Measurements from ENCODE around the gene RARG.

Gene RARG

DNA sequence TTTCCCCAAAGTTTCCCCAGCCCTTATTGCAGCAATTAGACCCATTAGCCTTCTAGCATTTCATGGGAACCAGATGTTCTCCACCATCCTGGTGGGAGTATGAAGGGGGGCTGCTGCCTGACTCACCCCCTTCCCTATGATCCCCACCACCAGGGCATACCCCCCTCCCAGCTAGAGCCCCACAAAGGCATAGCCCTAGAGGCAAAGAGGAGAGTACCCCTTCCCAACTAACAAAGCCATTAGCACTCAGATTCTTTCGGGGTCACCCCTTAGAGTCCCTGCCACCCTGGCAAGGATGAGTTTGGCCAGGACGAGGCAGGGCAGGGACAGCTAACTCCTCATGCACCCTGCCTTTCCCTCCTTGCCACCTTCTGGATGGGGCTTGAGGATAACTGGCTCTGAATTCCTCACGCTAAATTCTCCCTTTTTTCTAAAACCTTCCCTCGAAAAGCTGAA, 9.2 kb downstream of the RARG start:
- no peak for FAIRE-seq

GRCh38 chr12:53222170-53222721, 9.8 kb downstream of the RARG start:
- FAIRE-seq = no peak

GRCh38 chr12:53221203-53222080, 10.6 kb downstream of the RARG start:
- FAIRE-seq = no peak

DNA sequence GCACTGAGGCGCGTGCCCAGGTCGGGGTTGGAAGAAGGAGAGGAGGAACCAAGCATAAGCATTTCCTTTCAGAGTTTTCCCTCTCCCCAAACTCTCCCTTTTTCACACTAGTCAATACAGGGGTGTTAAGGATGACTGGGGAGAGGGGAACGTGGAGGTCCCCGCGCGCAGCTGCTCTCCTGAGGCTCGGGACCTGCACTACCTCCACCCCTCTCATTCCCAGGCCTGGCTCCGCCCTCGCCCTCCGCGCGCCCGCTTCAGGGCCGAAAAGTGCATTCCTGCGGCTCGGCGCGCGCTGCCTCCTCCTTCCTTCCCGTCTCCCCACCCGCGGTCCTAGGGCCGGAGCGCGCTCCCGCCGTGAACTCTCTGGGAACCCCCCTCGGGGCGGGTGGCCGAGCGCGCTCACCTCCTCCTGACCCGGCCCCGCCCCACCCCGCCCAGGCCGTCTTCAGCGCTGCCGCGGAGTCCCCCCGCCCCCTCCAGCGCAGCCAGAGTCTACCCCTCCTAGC, 11.3 kb downstream of the RARG start:
- FAIRE-seq = no peak

DNA sequence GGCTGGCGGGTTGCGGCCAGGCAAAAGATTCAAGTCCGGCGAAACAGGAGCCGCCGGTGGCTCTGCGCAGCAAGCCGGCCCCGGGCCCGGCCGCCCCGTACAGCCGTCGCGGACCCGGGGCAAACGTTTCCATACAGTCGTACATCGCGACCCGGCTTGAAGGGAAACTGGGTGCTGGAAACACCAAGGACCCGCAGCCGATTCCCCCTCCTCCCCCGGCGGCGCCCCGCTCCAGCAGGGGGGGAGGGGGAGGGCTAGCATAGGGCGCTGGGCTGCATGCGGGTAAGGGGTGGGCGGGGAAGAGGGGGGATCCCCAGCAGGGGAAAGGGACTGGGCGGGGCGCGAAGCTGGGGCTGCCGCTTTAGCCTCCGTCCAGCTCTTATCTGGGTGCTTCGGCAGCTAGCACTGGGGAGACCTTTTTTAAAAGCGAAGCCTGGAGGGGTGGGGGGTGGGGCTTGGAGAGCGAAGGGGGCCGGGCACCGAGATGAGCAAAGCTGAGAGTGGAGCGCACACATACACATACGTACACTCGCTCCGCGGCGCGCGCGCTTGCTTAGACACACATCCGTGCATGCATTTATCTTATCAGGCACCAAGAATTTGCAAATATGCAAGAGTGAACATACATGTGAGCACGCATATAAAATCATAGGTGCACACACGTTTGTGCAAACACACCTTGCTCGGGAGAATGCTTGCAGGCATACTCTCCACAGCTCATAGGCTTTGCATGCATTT, 11.9 kb downstream of the RARG start:
- no peak for FAIRE-seq

GRCh38 chr12:53219292-53219955, 12.6 kb downstream of the RARG start:
- FAIRE-seq = no peak

- FAIRE-seq = no peak
Observed at GRCh38 chr12:53218551-53219291, 13.3 kb downstream of the RARG start.

DNA sequence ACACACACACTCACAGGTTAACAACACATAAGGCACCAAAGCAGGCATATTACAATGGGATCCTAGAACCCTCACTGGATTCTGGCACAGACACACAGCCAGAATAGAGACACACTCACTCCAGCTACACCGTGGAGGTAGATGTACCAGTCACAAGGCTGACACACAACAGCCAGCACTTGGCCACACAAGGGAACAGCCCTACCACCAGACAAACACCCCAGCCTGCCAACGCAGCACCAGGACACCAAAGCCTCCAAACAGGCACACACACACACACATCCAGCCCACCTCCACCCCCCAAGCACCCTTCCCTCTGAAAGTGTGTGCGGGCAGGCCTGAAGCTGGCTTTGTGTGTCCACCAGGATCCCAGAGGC, 14.1 kb downstream of the RARG start:
- no peak for FAIRE-seq

DNA sequence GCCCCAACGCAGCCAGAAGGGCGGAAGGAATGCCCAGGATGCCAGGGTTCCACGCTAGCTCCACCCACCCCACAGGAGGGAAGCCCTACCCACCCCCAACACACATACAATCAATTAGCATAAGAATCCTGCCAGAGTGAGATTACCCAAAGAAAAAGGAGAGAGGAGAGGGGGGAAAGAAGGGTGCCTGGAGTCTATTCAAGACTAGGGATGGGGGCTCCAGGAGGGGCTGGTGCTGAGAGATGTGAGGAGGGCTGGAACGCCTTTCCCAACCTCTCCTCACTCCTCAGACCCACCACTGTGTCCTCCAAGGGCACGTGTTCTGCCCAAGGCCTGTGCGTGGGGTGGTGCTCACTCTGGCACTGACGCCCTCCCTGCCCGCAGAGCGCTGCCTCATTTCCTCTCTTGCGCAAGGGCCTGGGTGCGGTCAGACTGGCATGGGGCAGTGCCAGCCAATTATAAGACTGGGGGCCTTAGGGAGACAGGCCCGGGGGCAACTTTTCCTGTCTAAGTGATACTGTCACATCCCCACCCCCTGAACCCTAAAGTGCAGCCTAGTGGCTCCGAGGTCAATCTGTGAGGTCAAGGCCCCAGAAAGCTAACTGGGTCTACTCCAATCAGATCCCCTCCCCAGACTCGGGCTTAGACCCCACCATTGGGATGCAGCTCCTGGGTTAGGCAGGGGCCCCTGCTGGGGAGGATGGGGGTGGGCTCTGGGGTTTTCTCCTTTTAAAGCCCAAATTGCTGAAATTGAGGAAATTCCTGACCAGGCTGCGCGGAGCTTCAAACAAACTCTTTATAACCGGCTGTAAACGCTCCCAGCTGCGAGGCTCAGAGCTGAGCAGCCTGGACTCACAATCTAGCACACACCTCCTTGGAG, 14.7 kb downstream of the RARG start:
- no peak for FAIRE-seq

DNA sequence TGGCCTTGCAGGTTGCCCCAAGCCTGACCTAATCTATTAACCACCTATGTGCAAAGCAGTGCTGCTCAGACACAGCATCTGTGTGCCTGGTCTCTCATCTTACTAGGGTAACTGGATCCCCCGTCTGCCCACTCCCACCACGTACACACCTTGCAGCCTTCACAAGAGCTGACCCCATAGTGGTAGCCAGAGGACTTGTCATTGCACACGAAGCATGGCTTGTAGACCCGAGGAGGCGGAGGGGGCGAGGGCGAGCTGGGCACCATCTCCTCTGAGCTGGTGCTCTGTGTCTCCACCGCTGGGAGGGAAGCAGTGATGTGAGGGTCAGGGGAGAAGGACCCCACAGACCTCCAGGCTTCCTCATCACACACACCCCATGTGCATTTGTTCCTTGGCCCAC, 16.5 kb downstream of the RARG start:
- FAIRE-seq = no peak

DNA sequence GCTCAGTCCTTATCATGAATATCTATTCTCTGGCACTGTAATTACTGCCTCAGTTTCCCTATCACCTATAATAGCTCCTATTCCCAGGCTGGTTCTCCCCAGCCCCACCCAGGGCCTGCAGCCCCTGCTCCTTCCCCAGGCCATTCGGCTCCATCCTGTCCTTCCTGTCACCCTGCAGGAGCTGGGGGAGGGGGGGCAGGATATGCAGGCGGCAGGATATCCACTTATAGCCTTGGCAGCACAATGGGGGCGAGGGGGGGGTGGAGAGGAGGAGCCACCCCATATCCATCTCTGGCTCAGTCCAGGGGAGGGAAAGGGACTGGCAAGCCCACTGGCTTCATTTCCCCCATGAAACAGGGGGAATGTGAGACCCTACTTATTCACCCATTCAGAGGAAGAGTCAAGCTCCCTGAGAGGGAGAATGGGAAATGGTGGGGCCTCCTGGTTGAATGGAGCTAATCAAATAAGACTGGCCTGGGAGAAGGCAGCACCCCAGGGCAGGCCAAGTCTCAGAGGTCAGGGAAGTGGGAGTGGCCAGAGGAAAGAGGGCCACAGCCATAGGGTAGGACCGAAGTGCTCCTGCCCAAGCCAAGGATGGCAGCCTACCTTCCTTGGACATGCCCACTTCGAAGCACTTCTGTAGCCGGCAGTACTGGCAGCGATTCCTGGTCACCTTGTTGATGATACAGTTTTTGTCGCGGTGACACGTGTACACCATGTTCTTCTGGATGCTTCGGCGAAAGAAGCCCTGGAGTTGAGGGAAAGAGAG, 17.1 kb downstream of the RARG start:
- no peak for FAIRE-seq

DNA sequence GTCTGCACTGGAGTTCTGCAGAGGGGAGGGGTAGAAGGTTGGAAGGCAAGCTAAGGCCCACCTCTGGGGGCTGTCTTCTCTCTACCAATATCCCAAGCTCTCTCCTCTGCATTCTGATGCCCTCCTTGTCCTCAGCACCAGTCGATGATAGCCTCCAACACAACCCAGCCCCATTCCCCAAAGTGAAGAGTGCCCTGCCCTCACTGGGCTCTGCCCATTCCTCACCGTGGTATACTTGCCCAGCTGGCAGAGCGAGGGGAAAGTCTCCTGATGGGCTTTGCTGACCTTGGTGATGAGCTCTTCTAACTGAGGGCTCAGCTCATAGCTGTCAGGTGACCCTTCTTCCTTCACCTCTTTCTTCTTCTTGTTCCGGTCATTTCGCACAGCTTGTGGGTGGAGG, 17.8 kb downstream of the RARG start:
- no peak for FAIRE-seq

GRCh38 chr12:53213348-53213747, 18.7 kb downstream of the RARG start:
- no peak for FAIRE-seq

- FAIRE-seq = no peak
Observed at GRCh38 chr12:53212931-53213330, 19.1 kb downstream of the RARG start.

DNA sequence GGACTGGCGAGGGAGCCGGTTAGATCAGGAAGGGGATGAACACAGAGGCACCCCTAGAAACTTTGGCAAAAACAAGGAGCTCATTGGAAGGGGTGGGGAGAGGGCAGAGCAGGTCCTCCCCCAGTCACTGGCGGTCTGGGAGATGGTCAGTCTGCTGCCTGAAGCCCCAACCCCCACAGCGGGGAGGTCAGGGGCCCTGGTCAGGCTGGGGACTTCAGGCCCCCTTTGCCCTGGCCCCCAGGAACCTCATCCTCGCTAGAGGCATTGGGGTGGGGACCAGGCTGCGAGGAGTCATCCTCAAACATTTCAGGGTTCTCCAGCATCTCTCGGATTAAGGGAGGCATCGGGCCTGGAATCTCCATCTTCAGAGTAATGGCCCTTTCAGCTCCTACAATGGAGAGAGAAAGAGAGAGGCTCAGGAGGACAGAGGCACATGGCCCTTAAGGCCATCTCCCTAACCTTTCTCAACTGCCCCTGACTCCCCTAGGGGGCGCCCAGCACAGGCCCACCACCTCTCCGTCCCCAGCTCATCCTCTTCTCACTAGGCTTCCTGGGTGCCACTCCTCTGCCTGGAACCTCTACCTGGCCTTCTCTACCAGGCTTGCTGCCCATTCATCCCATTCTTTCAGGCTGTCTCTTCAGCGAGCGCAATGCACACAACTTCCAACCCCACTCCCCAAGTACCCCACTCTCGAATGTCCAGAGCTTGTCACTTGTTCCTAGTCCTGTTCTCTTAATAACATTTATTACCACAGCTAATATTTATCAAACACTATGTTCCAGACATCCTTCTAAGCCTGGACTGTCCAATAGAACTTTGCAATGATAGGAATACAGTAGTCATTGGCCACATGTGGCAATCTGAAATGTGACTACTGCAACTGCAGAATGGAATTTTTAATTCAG, 20.3 kb downstream of the RARG start:
- FAIRE-seq = no peak

GRCh38 chr12:53210843-53211242, 21.2 kb downstream of the RARG start:
- FAIRE-seq = no peak

GRCh38 chr12:53208877-53209463, 23.0 kb downstream of the RARG start:
- FAIRE-seq = no peak

- FAIRE-seq = no peak
Observed at GRCh38 chr12:53208435-53208834, 23.6 kb downstream of the RARG start.

DNA sequence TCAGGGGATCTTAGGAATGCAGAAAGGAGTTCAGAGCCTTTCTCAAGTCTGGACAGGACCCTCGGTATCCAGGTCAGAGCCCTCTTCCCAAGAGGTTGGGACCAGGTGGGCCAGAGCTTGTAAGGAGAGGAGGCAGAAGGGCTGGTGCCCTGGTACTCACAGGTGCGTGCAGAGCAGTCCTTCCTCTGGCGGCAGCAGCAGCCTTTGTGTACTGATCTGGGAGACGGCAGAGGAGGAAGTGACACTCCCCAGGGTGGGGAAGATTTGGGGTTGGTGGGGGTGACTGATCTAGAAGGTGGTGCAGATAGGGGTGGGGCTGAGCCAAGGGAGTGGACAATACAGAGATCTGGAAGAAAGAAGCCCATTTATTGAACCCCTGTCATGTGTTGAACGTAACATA, 25.0 kb downstream of the RARG start, which contains the start of gene ITGB7:
TSS of gene ITGB7 (minus strand) at position 210 of the 400 bp plus-strand sequence. CDS start 6,808 bp downstream, outside the sequence.
- FAIRE-seq = no peak

Data from TTC549 (cell line).